HCT116 (cell line): ENCODE data around the gene TK2. TPM values are rescaled to one million over a fixed set of nuclear protein-coding genes. Genes with fewer than 3 reads are reported as not detected.

Experiments
- ATAC-seq: fragments of 200-7000 bp; cut with Tn5 transposase; 2 replicates; pipeline ENCODE4 v1.9.1; 2020; ENCODE audit warnings: mild to moderate bottlenecking, moderate library complexity
- BruUV-seq: library from RNA; stranded (reverse); fragments of 400-500 nt; replicated peaks from 2 replicates; lab custom pipeline; 2021; lab: Mats Ljungman, UMichigan
- CTCF ChIA-PET: fragments of 300-600 bp; sonication (Branson Sonifier 250); formaldehyde crosslinking; loops from one replicate; lab custom pipeline; 2021; ENCODE audit warnings: antibody characterized with exemption; lab: Charles Lee
- POLR2A ChIA-PET: fragments of 300-600, 350-600 bp; sonication (Branson Sonifier 250); formaldehyde crosslinking; loops from one replicate; lab custom pipeline; 2021; ENCODE audit warnings: antibody characterized with exemption; lab: Charles Lee
- RAD21 ChIA-PET, 2 experiments: fragments of 300-600 bp; sonication (Branson Sonifier 250); formaldehyde crosslinking; loops; one replicate each; lab custom pipeline; 2023; ENCODE audit warnings: low total read pairs in 2 of 2; ENCODE audit not compliant: uncharacterized antibody in 2 of 2, unreplicated experiment in 2 of 2, low non-redundant PET in 1 of 2; lab: Charles Lee
- DNase-seq: peaks from one replicate; pipeline ENCODE4 v3.0.0-alpha.2; 2010; ENCODE audit warnings: low read depth, low spot score
- H2AFZ ChIP-seq: fragments of 200-600 bp; shearing (Covaris generic), sonication (generic); 2 replicates; pipeline ENCODE4 v1.6.1; 2017; ENCODE audit warnings: low read depth, mixed run types, mixed read lengths, antibody characterized with exemption, low read length; ENCODE audit not compliant: poor library complexity, severe bottlenecking
- H3K27ac ChIP-seq: 2 replicates; pipeline ENCODE4 v1.5.1; 2012; ENCODE audit warnings: low read depth, low read length
- H3K27me3 ChIP-seq: fragments of 200-600 bp; sonication (generic); 2 replicates; pipeline ENCODE4 v1.6.1; 2016; ENCODE audit warnings: mixed run types, low read length, mixed read lengths; ENCODE audit not compliant: insufficient read depth
- H3K36me3 ChIP-seq, 2 experiments: fragments of 200-500 bp in 1 of 2; fragments of 200-600 bp in 1 of 2; sonication (Bioruptor generic) in 1 of 2; sonication (generic) in 1 of 2; 2 replicates each; pipeline versions ENCODE4 v1.5.1 to v1.6.1; 2014 to 2016; ENCODE audit warnings: low read length in 2 of 2, inconsistent platforms in 1 of 2, mixed read lengths in 1 of 2, mixed run types in 1 of 2; ENCODE audit not compliant: insufficient read depth in 2 of 2, control insufficient read depth in 1 of 2
- H3K4me1 ChIP-seq, 2 experiments: fragments of 200-600 bp in 1 of 2; sonication (generic) in 1 of 2; 2 replicates each; pipeline versions ENCODE4 v1.5.1 to v1.6.1; 2012 to 2017; ENCODE audit warnings: low read length in 2 of 2, inconsistent platforms in 1 of 2, mild to moderate bottlenecking in 1 of 2, mixed read lengths in 1 of 2, mixed run types in 1 of 2, moderate library complexity in 1 of 2; ENCODE audit not compliant: insufficient read depth in 2 of 2, control insufficient read depth in 1 of 2
- H3K4me2 ChIP-seq: fragments of 200-600 bp; sonication (generic); 2 replicates; pipeline ENCODE4 v1.6.1; 2017; ENCODE audit warnings: mixed run types, low read length, mixed read lengths
- H3K4me3 ChIP-seq, 2 experiments: fragments of 200-600 bp in 1 of 2; sonication (generic) in 1 of 2; replicated peaks in 1 of 2; 2 replicates each; pipeline ENCODE4 v1.5.1; 2011 to 2016; ENCODE audit warnings: low read length in 2 of 2, control low read depth in 1 of 2, low read depth in 1 of 2, mild to moderate bottlenecking in 1 of 2, mixed read lengths in 1 of 2, mixed run types in 1 of 2
- H3K79me2 ChIP-seq: fragments of 200-600 bp; sonication (generic); 2 replicates; pipeline ENCODE4 v1.6.1; 2017; ENCODE audit warnings: mild to moderate bottlenecking, mixed run types, low read length, moderate library complexity, mixed read lengths; ENCODE audit not compliant: insufficient read depth
- H3K9ac ChIP-seq: fragments of 200-600 bp; sonication (generic); 2 replicates; pipeline ENCODE4 v1.6.1; 2016; ENCODE audit warnings: low read length, mixed read lengths
- H3K9me2 ChIP-seq: fragments of 200-600 bp; sonication (generic), shearing (Covaris generic); 2 replicates; pipeline ENCODE4 v1.6.1; 2017; ENCODE audit warnings: mixed run types, mild to moderate bottlenecking, moderate library complexity; ENCODE audit not compliant: insufficient read depth
- H3K9me3 ChIP-seq, 2 experiments: fragments of 200-500 bp in 1 of 2; fragments of 200-600 bp in 1 of 2; sonication (Bioruptor generic) in 1 of 2; sonication (generic) in 1 of 2; 2 replicates each; pipeline ENCODE4 v1.6.1; 2014 to 2017; ENCODE audit warnings: low read length in 2 of 2, mixed read lengths in 2 of 2, inconsistent platforms in 1 of 2, low read depth in 1 of 2, mild to moderate bottlenecking in 1 of 2, mixed run types in 1 of 2, moderate library complexity in 1 of 2; ENCODE audit not compliant: control insufficient read depth in 1 of 2, insufficient read depth in 1 of 2
- H4K20me1 ChIP-seq: fragments of 200-600 bp; sonication (generic), shearing (Covaris generic); 2 replicates; pipeline ENCODE4 v1.6.1; 2017; ENCODE audit warnings: mixed run types, mild to moderate bottlenecking, moderate library complexity; ENCODE audit not compliant: insufficient read depth
- CBX3 ChIP-seq: IDR thresholded peaks from 2 replicates; pipeline ENCODE4 v1.6.1; 2012; ENCODE audit warnings: low read depth
- ELF1 ChIP-seq: IDR thresholded peaks from 2 replicates; pipeline ENCODE4 v1.6.1; 2012; ENCODE audit warnings: low read depth, borderline replicate concordance
- EZH2 ChIP-seq: fragments of 200-600 bp; sonication (generic); IDR thresholded peaks from 2 replicates; pipeline ENCODE4 v1.6.1; 2017; ENCODE audit warnings: antibody characterized with exemption, mixed run types
- EZH2phosphoT487 ChIP-seq: fragments of 200-600 bp; IDR thresholded peaks from 2 replicates; pipeline ENCODE4 v1.6.1; 2018; ENCODE audit warnings: antibody characterized with exemption, borderline replicate concordance
- JUND ChIP-seq: IDR thresholded peaks from 2 replicates; pipeline ENCODE4 v1.6.1; 2012
- POLR2A ChIP-seq: IDR thresholded peaks from 2 replicates; pipeline ENCODE4 v1.7.0; 2011; ENCODE audit warnings: borderline replicate concordance; ENCODE audit not compliant: insufficient read depth, insufficient read length; ENCODE audit errors: extremely low read depth
- POLR2AphosphoS5 ChIP-seq: IDR thresholded peaks from 2 replicates; pipeline ENCODE4 v1.6.1; 2011; ENCODE audit warnings: mild to moderate bottlenecking, low read depth, low read length, moderate library complexity
- RAD21 ChIP-seq: IDR thresholded peaks from 2 replicates; pipeline ENCODE4 v1.6.1; 2012; ENCODE audit warnings: low read depth, mild to moderate bottlenecking
- SIN3A ChIP-seq: IDR thresholded peaks from 2 replicates; pipeline ENCODE4 v1.6.1; 2012; ENCODE audit warnings: low read depth
- SP1 ChIP-seq: IDR thresholded peaks from 2 replicates; pipeline ENCODE4 v1.6.1; 2012; ENCODE audit warnings: low read depth
- SRF ChIP-seq: IDR thresholded peaks from 2 replicates; pipeline ENCODE4 v1.6.1; 2012; ENCODE audit warnings: low read depth
- YY1 ChIP-seq: IDR thresholded peaks from 2 replicates; pipeline ENCODE4 v1.6.1; 2011; ENCODE audit warnings: low read length, low read depth, moderate library complexity, mild to moderate bottlenecking; ENCODE audit not compliant: insufficient replicate concordance; ENCODE audit errors: extremely low read depth
- ZFX ChIP-seq: fragments of 450-650 bp; IDR thresholded peaks from 2 replicates; pipeline ENCODE4 v1.6.1; 2017
- ZNF274 ChIP-seq: fragments of 200-500 bp; sonication (Bioruptor generic); IDR thresholded peaks from 2 replicates; pipeline ENCODE4 v1.6.1; 2014; ENCODE audit warnings: mild to moderate bottlenecking, low read depth, low read length, inconsistent platforms
- intact Hi-C: fragments of 100-400 bp; cut with micrococcal nuclease; formaldehyde crosslinking; loops from 2 replicates; pipeline ENCODE4 v1.10.0; 2022
- total RNA-seq: library from RNA; stranded (reverse); gene quantifications from one replicate; pipeline ENCODE4 v1.2.1, GENCODE V29; 2021; ENCODE audit not compliant: unreplicated experiment
- TF ChIP-seq, protein P1 (sequence below), 3 experiments: fragments of 200-600 bp in 1 of 3; sonication (generic) in 1 of 3; IDR thresholded peaks in 2 of 3; conservative IDR thresholded peaks in 1 of 3; 2 replicates each; pipeline ENCODE4 v1.5.1; 2012 to 2017; ENCODE audit warnings: low read depth in 2 of 3, low read length in 2 of 3, antibody characterized with exemption in 1 of 3, borderline replicate concordance in 1 of 3, control low read depth in 1 of 3, mild to moderate bottlenecking in 1 of 3, mixed read lengths in 1 of 3, mixed run types in 1 of 3, moderate library complexity in 1 of 3; ENCODE audit not compliant: insufficient read depth in 1 of 3
- TF ChIP-seq, protein P2 (sequence below): IDR thresholded peaks from 2 replicates; pipeline ENCODE4 v1.6.1; 2011; ENCODE audit warnings: mild to moderate bottlenecking, low read length, moderate library complexity; ENCODE audit not compliant: insufficient replicate concordance; ENCODE audit errors: extremely low read depth

The TK2 gene
- total RNA-seq, 1 experiment from 2014 or later = 15.4 TPM

DNA sequence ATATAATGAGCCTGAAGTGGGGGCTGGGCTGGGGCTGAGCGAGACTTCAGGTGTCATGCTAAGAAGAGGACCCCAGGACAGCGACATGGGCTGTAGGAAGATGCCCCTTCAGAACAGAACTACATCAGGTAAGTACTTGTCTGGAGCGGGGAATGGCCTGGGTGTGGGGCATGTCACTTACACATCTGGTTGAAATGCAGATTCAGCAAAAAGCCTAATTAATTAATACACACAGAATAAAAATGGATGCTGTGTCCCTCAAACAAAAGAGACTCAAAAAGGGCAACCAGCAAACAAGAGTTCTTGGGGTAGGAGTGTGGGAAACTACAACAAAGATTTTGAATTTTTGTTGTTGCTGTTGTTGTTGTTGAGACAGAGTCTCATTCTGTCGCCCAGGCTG, 41.1 kb upstream of the TK2 start:
- no peaks in the 10 kb centered on the region for H3K27me3 ChIP-seq
- no peak overlapping the region for H3K4me3 ChIP-seq
- H3K9me3 ChIP-seq = no peaks in the 10 kb centered on the region
- no peaks in the 10 kb centered on the region for H3K79me2 ChIP-seq
- TF ChIP-seq SP1 = no peak
- no peaks in the 10 kb centered on the region for H4K20me1 ChIP-seq
- H3K4me1 ChIP-seq = no peaks in the 10 kb centered on the region
- no peaks in the 10 kb centered on the region for H3K36me3 ChIP-seq
- POLR2A ChIA-PET = no interaction called here
- CTCF ChIA-PET = no interaction called here
- H3K9me2 ChIP-seq = no peaks in the 10 kb centered on the region
- ATAC-seq = no peak
- DNase-seq = no peak
- H3K27ac ChIP-seq = no peak overlapping the region
- no TSS peak for BruUV-seq
- RAD21 ChIA-PET = no interaction called here
- H2AFZ ChIP-seq = no peak overlapping the region
- intact Hi-C loops = no loop called here
- no peak overlapping the region for H3K9ac ChIP-seq
- H3K4me2 ChIP-seq = no peak overlapping the region

- no peak overlapping the region for H3K27ac ChIP-seq
- POLR2A ChIA-PET = no interaction called here
- BruUV-seq = no TSS peak
- no peaks in the 10 kb centered on the region for H3K9me2 ChIP-seq
- H3K9me3 ChIP-seq = no peaks in the 10 kb centered on the region
- no peak overlapping the region for H3K9ac ChIP-seq
- no peak overlapping the region for H3K4me2 ChIP-seq
- ATAC-seq (no peak), DNase-seq (no peak)
- H3K79me2 ChIP-seq = no peaks in the 10 kb centered on the region
- H3K27me3 ChIP-seq = no peaks in the 10 kb centered on the region
- no peaks in the 10 kb centered on the region for H3K4me1 ChIP-seq
- no peaks in the 10 kb centered on the region for H4K20me1 ChIP-seq
- intact Hi-C loops = no loop called here
- H2AFZ ChIP-seq = no peak overlapping the region
- CTCF ChIA-PET = no interaction called here
- no peak overlapping the region for H3K4me3 ChIP-seq
- RAD21 ChIA-PET = no interaction called here
- H3K36me3 ChIP-seq = no peaks in the 10 kb centered on the region
- TF ChIP-seq ZFX = no peak
- no peak for TF ChIP-seq JUND
- TF ChIP-seq POLR2AphosphoS5 = no peak
- TF ChIP-seq SRF = no peak
- TF ChIP-seq YY1 = no peak
- TF ChIP-seq EZH2 = no peak
- TF ChIP-seq RAD21 = no peak
- no peak for TF ChIP-seq ELF1
- TF ChIP-seq ZNF274 = no peak
- no peak for TF ChIP-seq SIN3A
- no peak for TF ChIP-seq POLR2A
- TF ChIP-seq, protein P1, sequence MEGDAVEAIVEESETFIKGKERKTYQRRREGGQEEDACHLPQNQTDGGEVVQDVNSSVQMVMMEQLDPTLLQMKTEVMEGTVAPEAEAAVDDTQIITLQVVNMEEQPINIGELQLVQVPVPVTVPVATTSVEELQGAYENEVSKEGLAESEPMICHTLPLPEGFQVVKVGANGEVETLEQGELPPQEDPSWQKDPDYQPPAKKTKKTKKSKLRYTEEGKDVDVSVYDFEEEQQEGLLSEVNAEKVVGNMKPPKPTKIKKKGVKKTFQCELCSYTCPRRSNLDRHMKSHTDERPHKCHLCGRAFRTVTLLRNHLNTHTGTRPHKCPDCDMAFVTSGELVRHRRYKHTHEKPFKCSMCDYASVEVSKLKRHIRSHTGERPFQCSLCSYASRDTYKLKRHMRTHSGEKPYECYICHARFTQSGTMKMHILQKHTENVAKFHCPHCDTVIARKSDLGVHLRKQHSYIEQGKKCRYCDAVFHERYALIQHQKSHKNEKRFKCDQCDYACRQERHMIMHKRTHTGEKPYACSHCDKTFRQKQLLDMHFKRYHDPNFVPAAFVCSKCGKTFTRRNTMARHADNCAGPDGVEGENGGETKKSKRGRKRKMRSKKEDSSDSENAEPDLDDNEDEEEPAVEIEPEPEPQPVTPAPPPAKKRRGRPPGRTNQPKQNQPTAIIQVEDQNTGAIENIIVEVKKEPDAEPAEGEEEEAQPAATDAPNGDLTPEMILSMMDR (IDR thresholded peaks at IDR 0.05 in 2 of 3, conservative IDR thresholded peaks at IDR 0.05 in 1 of 3; ENCODE audit: borderline replicate concordance in 1 of 3, insufficient read depth in 1 of 3, low read depth in 2 of 3, low read length in 2 of 3) = no peak
- no peak for TF ChIP-seq CBX3
- TF ChIP-seq, protein P2, sequence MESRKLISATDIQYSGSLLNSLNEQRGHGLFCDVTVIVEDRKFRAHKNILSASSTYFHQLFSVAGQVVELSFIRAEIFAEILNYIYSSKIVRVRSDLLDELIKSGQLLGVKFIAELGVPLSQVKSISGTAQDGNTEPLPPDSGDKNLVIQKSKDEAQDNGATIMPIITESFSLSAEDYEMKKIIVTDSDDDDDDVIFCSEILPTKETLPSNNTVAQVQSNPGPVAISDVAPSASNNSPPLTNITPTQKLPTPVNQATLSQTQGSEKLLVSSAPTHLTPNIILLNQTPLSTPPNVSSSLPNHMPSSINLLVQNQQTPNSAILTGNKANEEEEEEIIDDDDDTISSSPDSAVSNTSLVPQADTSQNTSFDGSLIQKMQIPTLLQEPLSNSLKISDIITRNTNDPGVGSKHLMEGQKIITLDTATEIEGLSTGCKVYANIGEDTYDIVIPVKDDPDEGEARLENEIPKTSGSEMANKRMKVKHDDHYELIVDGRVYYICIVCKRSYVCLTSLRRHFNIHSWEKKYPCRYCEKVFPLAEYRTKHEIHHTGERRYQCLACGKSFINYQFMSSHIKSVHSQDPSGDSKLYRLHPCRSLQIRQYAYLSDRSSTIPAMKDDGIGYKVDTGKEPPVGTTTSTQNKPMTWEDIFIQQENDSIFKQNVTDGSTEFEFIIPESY = no peak
- TF ChIP-seq EZH2phosphoT487 = no peak
Measured at GRCh38 chr16:66590322-66590721, 40.4 kb upstream of the TK2 start.
